Ishikawa (cell line): ENCODE results near the gene NTRK3.

ENCODE experiments used
- CEBPB ChIP-seq: IDR thresholded peaks from 2 replicates; pipeline ENCODE4 v1.6.1; 2012
- CREB1 ChIP-seq: IDR thresholded peaks from 2 replicates; pipeline ENCODE4 v1.6.1; 2012; ENCODE audit warnings: low read depth
- EGR1 ChIP-seq: IDR thresholded peaks from 2 replicates; pipeline ENCODE4 v1.6.1; 2012
- EP300 ChIP-seq: IDR thresholded peaks from 2 replicates; pipeline ENCODE4 v1.6.1; 2012; ENCODE audit warnings: borderline replicate concordance
- FOXM1 ChIP-seq: IDR thresholded peaks from 2 replicates; pipeline ENCODE4 v1.6.1; 2012; ENCODE audit warnings: low read depth, borderline replicate concordance
- NFIC ChIP-seq: IDR thresholded peaks from 2 replicates; pipeline ENCODE4 v1.6.1; 2012
- RAD21 ChIP-seq: IDR thresholded peaks from 2 replicates; pipeline ENCODE4 v1.6.1; 2012; ENCODE audit warnings: low read depth
- TAF1 ChIP-seq: IDR thresholded peaks from 2 replicates; pipeline ENCODE4 v1.6.1; 2012; ENCODE audit warnings: low read depth, mild to moderate bottlenecking
- TCF12 ChIP-seq: IDR thresholded peaks from 2 replicates; pipeline ENCODE4 v1.6.1; 2012; ENCODE audit warnings: low read depth
- TEAD4 ChIP-seq: IDR thresholded peaks from 2 replicates; pipeline ENCODE4 v1.6.1; 2012
- YY1 ChIP-seq: IDR thresholded peaks from 2 replicates; pipeline ENCODE4 v1.6.1; 2012; ENCODE audit warnings: low read depth
- ZBTB7A ChIP-seq: IDR thresholded peaks from 2 replicates; pipeline ENCODE4 v1.6.1; 2012; ENCODE audit warnings: low read depth
- TF ChIP-seq, protein P1 (sequence below): IDR thresholded peaks from 2 replicates; pipeline ENCODE4 v1.6.1; 2012; ENCODE audit warnings: low read depth, mild to moderate bottlenecking
- TF ChIP-seq, protein P2 (sequence below): IDR thresholded peaks from 2 replicates; pipeline ENCODE4 v1.6.1; 2012
- TF ChIP-seq, protein P3 (sequence below): IDR thresholded peaks from 2 replicates; pipeline ENCODE4 v1.6.1; 2012

Gene NTRK3

DNA sequence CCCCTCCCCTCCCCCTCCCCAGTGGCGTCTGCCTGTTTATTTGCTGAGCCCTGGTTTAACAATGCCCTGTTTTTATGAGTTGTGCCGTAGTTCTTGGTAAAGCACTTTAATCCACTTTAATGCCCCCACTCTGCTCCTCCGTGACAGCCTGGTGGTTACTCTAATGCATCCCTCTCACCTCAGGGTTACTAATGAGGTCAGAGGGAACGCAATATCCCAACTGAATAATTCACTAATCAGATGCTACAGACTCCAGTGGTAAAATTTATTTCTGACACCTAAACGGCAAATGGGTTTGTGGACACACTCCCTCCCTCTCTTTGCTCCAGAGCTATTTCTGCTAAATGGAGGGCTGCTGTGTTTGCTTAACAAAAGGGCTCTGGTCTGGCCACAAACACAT, 26.1 kb upstream of the NTRK3 start:
- no peak for TF ChIP-seq CREB1

DNA sequence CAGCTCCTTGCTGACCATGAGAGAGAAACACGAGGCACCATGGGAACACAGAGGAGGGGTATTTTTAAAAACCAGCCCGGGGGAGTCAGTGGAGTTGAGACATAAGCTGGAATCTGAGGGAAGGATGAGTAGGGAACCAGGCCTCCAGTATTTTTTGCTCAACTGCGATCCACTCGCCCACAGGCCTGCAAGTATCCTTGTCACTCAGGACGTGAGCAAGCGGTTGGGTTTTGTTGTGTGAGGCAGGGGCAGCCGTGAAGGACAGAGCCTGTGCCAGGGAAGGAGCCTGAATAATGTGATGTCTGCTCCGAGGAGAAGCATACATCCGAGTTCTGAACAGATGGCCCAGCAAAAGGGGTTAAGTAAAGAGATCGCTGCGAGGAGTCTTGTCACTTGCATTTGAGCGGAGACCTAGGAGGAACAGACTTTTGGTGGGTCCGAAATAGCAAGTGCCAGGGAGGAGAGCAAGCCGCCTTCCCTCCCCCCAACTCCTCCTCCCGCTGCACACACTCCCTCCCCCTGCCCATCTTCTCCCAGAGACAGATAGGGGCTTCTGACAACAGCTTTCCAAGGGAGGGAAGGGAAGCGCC, 20.4 kb upstream of the NTRK3 start:
- TF ChIP-seq TCF12 (no peak), ZBTB7A (no peak), YY1 (no peak), CREB1 (no peak), NFIC (no peak), CEBPB (no peak), EGR1 (no peak), FOXM1 (no peak), RAD21 (no peak), EP300 (no peak), TAF1 (no peak), TEAD4 (no peak)
- TF ChIP-seq, protein P1, sequence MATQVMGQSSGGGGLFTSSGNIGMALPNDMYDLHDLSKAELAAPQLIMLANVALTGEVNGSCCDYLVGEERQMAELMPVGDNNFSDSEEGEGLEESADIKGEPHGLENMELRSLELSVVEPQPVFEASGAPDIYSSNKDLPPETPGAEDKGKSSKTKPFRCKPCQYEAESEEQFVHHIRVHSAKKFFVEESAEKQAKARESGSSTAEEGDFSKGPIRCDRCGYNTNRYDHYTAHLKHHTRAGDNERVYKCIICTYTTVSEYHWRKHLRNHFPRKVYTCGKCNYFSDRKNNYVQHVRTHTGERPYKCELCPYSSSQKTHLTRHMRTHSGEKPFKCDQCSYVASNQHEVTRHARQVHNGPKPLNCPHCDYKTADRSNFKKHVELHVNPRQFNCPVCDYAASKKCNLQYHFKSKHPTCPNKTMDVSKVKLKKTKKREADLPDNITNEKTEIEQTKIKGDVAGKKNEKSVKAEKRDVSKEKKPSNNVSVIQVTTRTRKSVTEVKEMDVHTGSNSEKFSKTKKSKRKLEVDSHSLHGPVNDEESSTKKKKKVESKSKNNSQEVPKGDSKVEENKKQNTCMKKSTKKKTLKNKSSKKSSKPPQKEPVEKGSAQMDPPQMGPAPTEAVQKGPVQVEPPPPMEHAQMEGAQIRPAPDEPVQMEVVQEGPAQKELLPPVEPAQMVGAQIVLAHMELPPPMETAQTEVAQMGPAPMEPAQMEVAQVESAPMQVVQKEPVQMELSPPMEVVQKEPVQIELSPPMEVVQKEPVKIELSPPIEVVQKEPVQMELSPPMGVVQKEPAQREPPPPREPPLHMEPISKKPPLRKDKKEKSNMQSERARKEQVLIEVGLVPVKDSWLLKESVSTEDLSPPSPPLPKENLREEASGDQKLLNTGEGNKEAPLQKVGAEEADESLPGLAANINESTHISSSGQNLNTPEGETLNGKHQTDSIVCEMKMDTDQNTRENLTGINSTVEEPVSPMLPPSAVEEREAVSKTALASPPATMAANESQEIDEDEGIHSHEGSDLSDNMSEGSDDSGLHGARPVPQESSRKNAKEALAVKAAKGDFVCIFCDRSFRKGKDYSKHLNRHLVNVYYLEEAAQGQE: no peak
- TF ChIP-seq, protein P2, sequence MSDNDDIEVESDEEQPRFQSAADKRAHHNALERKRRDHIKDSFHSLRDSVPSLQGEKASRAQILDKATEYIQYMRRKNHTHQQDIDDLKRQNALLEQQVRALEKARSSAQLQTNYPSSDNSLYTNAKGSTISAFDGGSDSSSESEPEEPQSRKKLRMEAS: no peak
- TF ChIP-seq, protein P3, sequence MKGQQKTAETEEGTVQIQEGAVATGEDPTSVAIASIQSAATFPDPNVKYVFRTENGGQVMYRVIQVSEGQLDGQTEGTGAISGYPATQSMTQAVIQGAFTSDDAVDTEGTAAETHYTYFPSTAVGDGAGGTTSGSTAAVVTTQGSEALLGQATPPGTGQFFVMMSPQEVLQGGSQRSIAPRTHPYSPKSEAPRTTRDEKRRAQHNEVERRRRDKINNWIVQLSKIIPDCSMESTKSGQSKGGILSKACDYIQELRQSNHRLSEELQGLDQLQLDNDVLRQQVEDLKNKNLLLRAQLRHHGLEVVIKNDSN: no peak

DNA sequence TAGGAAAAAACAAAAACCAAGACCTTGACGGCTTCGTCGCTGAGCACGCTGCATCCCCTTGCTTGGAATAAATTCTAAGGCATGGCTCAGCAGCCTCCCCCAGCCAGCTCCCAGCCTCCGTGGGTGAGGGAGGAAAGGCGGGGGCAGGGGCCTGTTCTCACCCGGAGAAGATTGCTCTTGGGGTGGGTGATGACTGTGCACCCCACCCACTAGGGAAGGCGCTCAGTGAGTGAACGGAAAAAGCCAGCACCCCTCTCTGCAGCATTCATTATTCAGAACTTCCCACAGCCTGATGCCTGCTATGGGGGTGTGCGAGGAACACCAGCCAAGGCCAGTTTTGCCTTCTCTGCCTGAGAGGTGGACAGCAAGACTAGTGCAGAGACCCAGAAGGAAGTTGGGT, 19.3 kb upstream of the NTRK3 start:
- TF ChIP-seq, protein P3: no peak
- TF ChIP-seq, protein P1: no peak
- TF ChIP-seq EP300: no peak
- no peak for TF ChIP-seq YY1
- TF ChIP-seq RAD21: no peak
- TF ChIP-seq NFIC: no peak
- TF ChIP-seq TEAD4: no peak
- TF ChIP-seq, protein P2: no peak
- TF ChIP-seq CREB1: no peak
- no peak for TF ChIP-seq EGR1
- no peak for TF ChIP-seq FOXM1
- TF ChIP-seq CEBPB: no peak
- TF ChIP-seq TAF1: no peak
- TF ChIP-seq ZBTB7A: no peak

DNA sequence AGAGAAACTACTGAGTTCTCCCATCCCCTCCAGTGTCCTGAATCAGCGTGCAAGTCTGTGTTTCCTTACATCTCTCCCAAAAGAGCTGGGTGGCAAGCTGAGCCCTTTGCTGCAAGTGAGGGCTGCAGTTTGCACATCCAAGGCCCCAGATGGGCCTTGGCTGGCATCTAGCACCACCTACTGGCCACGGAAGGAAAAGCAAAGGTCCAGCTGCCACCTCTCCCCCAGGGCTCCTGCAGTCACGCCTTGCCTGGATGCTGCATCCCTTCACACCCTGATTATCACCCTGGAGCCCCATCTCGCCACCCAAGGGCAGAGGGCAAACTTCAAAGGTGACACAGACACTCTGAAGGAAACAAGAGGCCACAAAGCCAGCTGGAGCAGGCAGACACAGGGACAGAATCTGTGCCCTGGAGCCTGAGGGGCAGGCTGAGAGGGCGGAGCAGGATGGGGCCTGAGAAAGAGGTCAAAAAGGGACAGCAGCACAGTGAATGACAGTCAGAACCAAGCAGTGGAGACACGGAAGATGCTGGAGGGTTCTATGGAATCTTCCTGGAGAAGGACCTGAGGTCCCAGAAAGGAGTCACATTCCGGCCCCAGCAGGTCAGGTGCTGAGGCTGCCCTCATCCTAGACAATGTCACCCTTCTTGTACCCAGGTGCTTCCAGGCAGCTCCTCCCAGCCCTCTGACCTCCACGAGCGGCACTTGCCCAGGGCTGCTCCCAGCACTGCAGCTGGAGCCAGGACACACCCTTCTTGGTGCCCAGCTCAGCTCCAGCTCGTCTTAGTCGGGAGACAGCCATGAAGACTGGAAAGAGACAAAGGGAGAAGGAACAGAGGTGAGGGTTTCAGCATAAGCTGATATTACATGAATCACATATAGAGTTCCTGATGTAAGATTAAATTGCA, 18.3 kb upstream of the NTRK3 start:
- TF ChIP-seq RAD21 (peak; percentile 72), TAF1 (no peak)

DNA sequence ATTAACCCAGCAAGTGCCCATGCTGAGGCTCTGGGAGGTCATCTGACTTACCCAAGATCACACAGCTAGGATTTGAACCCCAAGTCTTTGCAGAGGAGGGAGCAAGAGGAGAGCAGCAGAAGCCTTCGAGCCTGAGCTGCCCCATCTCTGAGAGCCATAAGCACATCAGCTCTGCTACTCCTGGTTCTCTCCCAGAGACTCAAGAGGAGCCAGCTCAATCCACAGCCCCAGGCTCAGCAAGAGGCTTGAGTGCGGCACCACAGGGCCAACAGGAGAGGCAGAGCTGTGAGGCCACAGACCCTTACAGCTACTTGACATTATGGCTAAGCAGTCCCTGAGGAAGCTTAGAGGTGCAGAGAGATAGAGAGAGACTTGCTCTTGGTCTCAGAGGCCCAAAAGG, 15.9 kb upstream of the NTRK3 start:
- TF ChIP-seq TEAD4 (no peak), YY1 (no peak), RAD21 (no peak)

- no peak for TF ChIP-seq RAD21
- no peak for TF ChIP-seq TEAD4
- TF ChIP-seq, protein P1: no peak
- TF ChIP-seq ZBTB7A: no peak
- no peak for TF ChIP-seq EP300
- TF ChIP-seq EGR1: no peak
- TF ChIP-seq, protein P3: no peak
- TF ChIP-seq YY1: no peak
Observed at GRCh38 chr15:88269356-88270062, 13.0 kb upstream of the NTRK3 start.
